ENCODE measurements around the gene PCP4. TPM values are rescaled to one million over a fixed set of nuclear protein-coding genes. Genes with fewer than 3 reads are reported as not detected.

Gene PCP4
- total and polyA plus RNA-seq, 10 donors, result 0.98 to 5.4 (median 1.7) TPM; not detected in 5

DNA sequence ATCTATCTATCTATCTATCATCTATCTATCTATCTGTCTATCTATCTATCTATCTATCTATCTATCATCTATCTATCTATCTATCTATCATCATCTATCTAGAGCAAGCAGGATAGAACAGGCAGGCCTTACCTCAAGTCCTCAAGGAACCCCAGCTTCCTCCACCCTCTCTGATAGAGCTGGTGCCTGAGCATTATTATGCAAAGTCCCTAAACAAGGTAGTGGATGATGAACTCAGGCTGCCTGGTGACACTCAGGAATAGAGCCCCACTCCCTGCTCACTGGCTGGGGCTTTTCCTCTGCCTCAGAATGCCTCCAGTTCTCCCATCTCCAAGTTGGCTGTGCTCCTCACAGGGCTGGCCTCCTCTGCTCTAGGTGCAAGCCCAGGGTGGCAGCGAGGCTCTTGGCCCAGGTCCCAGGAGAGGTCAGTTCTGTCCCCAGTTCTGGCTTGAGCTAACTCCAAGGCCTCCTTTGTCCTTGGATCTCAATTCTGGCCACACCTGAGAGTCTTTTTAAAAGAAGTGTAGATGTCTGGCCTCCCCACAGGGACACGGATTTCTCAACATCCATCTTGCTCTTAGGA lies 60.2 kb downstream of the PCP4 start:
- Histone ChIP-seq H3K36me3 (no peaks in the 10 kb centered on the region), H3K27ac (no peak overlapping the region), H3K27me3 (replicated peaks in 1 of 7) (no peaks in the 10 kb centered on the region), H3K4me1 (no peaks in the 10 kb centered on the region), H3K9me3 (no peaks in the 10 kb centered on the region), H3K4me3 (no peak overlapping the region)
- intact Hi-C loops (cut with DNase I; ENCODE audit: low total_unique reads), result no loop called here
- WGBS, 5 donors, result 61 to 78% (median 68%) methylated on average over 2 of the region's 2 CpGs
- DNase-seq, result no peak
- TF ChIP-seq POLR2AphosphoS5 (IDR thresholded peaks at IDR 0.05) (no peak), POLR2A (IDR thresholded peaks at IDR 0.05) (no peak), CTCF (IDR thresholded peaks at IDR 0.05 in 8 of 11, conservative IDR thresholded peaks at IDR 0.05 in 3 of 11) (no peak)

DNA sequence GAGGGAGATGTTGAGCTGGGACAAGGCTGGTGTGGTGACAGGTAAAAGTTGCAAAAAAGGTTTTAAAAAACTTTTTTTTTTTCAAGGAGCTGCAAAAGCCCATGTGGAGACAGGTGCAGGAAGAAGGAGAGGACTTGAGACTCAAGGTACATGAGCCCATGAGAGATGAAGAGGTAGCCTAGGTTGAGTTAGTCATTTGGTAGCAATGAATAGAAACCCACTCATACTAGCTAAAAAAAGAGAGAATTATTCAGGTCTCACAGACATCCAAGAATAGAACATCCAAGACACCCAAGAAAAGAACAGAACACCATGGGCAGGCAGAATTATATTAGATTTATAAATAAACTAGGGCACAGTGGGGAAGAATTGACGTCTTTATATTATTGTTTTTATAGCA lies 65.1 kb downstream of the PCP4 start:
- TF ChIP-seq POLR2AphosphoS5 (IDR thresholded peaks at IDR 0.05) (no peak), POLR2A (IDR thresholded peaks at IDR 0.05) (no peak), CTCF (IDR thresholded peaks at IDR 0.05 in 8 of 11, conservative IDR thresholded peaks at IDR 0.05 in 3 of 11) (no peak)
- no peak overlapping the region for H3K27ac ChIP-seq
- H3K36me3 ChIP-seq, result no peaks in the 10 kb centered on the region
- 84 to 98% (median 90%) methylated on average over 1 of the region's 1 CpG for WGBS, 5 donors
- H3K4me3 ChIP-seq, result no peak overlapping the region
- intact Hi-C loops (cut with DNase I; ENCODE audit: low total_unique reads), result no loop called here
- peaks cover 0 to 2% (median 0%) of the 10 kb centered on the region in 8 donors for H3K9me3 ChIP-seq
- H3K27me3 ChIP-seq (replicated peaks in 1 of 7), result no peaks in the 10 kb centered on the region
- DNase-seq, result no peak
- no peaks in the 10 kb centered on the region for H3K4me1 ChIP-seq

- no peak overlapping the region for H3K27ac ChIP-seq
- intact Hi-C loops (cut with DNase I; ENCODE audit: low total_unique reads), result no loop called here
Observed at GRCh38 chr21:39934895-39935294, 67.7 kb downstream of the PCP4 start.

DNA sequence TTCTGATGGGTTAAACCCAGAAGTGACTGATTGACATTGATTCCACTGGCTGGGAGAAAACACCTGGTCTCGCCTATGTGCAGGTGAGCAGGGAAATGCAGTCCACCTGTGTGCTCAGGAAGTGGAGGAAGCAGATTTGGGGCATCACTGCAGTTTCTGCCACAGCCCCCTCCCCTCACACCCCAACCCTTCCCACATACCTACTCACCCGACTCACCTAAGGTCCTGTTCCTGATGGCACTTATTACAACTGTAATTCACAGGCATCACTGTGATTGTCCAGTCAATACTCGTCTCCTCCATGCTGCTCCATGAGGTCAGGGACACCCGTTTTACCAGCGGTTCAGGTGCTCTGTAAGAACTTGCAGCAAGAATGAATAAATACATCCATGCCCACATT lies 68.5 kb downstream of the PCP4 start:
- Histone ChIP-seq H3K36me3 (no peaks in the 10 kb centered on the region), H3K27me3 (replicated peaks in 1 of 7) (peaks cover 0 to 5% (median 0%) of the 10 kb centered on the region in 7 donors), H3K4me1 (no peaks in the 10 kb centered on the region), H3K9me3 (peaks cover 0 to 12% (median 0%) of the 10 kb centered on the region in 8 donors), H3K27ac (no peak overlapping the region), H3K4me3 (no peak overlapping the region)
- 82 to 87% (median 84%) methylated on average over 5 of the region's 5 CpGs for WGBS, 5 donors
- intact Hi-C loops (cut with DNase I; ENCODE audit: low total_unique reads), result no loop called here
- TF ChIP-seq POLR2AphosphoS5 (IDR thresholded peaks at IDR 0.05) (no peak), POLR2A (IDR thresholded peaks at IDR 0.05) (no peak), CTCF (IDR thresholded peaks at IDR 0.05 in 8 of 11, conservative IDR thresholded peaks at IDR 0.05 in 3 of 11) (no peak)
- DNase-seq, result no peak

More at GRCh38 chr21:39934895-39935294, 67.7 kb downstream of the PCP4 start:
- Histone ChIP-seq H3K36me3 (no peaks in the 10 kb centered on the region), H3K27me3 (replicated peaks in 1 of 7) (no peaks in the 10 kb centered on the region), H3K9me3 (peaks cover 0 to 12% (median 0%) of the 10 kb centered on the region in 8 donors), H3K4me3 (no peak overlapping the region), H3K4me1 (no peaks in the 10 kb centered on the region)
- no peak for DNase-seq
- 75 to 87% (median 82%) methylated on average over 2 of the region's 2 CpGs for WGBS, 5 donors
- TF ChIP-seq CTCF (IDR thresholded peaks at IDR 0.05 in 8 of 11, conservative IDR thresholded peaks at IDR 0.05 in 3 of 11) (no peak), POLR2AphosphoS5 (IDR thresholded peaks at IDR 0.05) (no peak), POLR2A (IDR thresholded peaks at IDR 0.05) (no peak)

Measured in spleen (tissue), 11 donors.